ENCODE results near the gene ZNF646. TPM values are rescaled to one million over a fixed set of nuclear protein-coding genes. Genes with fewer than 3 reads are reported as not detected.

The ZNF646 gene
- total RNA-seq, 4 donors from 2014 or later: 12.0 to 26.7 (median 23.5) TPM

DNA sequence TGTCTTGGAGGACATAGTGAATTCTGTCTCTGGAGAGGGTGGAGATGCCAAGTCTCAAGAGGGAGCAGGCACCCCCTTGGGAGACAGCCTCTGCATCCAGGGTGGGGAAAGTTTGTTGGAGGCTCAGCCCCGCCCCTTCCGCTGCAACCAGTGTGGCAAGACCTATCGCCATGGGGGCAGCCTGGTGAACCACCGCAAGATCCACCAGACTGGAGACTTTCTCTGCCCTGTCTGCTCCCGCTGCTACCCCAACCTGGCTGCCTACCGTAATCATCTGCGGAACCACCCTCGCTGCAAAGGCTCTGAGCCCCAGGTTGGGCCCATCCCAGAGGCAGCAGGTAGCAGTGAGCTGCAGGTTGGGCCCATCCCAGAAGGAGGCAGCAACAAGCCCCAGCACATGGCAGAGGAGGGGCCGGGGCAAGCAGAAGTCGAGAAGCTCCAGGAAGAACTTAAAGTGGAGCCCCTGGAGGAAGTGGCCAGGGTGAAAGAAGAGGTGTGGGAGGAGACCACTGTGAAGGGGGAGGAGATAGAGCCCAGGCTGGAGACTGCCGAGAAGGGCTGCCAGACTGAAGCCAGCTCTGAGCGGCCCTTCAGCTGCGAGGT, 5.2 kb downstream of the ZNF646 start:
- Histone ChIP-seq H3K36me3 (peaks cover 0 to 46% (median 16%) of the 10 kb centered on the region in 4 donors), H3K9me3 (no peaks in the 10 kb centered on the region), H3K4me1 (peaks cover 6 to 11% (median 10%) of the 10 kb centered on the region in 4 donors), H3K27ac (no peak overlapping the region), H3K27me3 (no peaks in the 10 kb centered on the region), H3K4me3 (no peak overlapping the region)
- in situ Hi-C loops (cut with MboI; ENCODE audit: low pct_ligation_motif_present in 1 of 4, low pct_unique_long_range_greater_than_20kb in 1 of 4, low sequenced_read_pairs in 3 of 4) (no loop called here), intact Hi-C loops (cut with DNase I; ENCODE audit: low total_unique reads) (no loop called here)
- no peak for DNase-seq
- TF ChIP-seq POLR2AphosphoS5 (IDR thresholded peaks at IDR 0.05): no peak
- 88% methylated on average over 13 of the region's 13 CpGs; no CpG with 5 or more reads in 1 of the 2 donors for WGBS, 2 donors (ENCODE audit: low coverage in 1 of 2)

DNA sequence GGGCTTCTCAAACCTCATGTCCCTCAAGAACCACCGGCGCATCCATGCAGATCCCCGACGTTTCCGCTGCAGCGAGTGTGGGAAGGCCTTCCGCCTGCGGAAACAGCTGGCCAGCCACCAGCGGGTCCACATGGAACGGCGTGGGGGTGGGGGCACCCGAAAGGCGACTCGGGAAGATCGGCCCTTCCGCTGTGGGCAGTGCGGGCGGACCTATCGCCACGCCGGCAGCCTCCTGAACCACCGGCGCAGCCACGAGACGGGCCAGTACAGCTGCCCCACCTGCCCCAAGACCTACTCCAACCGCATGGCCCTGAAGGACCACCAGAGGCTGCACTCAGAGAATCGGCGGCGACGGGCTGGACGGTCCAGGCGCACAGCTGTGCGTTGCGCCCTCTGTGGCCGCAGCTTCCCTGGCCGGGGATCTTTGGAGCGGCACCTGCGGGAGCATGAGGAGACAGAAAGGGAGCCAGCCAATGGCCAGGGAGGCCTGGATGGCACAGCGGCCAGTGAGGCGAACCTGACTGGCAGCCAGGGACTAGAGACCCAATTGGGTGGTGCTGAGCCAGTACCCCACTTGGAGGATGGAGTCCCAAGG, 5.9 kb downstream of the ZNF646 start:
- in situ Hi-C loops (cut with MboI; ENCODE audit: low pct_ligation_motif_present in 1 of 4, low pct_unique_long_range_greater_than_20kb in 1 of 4, low sequenced_read_pairs in 3 of 4) (no loop called here), intact Hi-C loops (cut with DNase I; ENCODE audit: low total_unique reads) (no loop called here)
- no peak for TF ChIP-seq POLR2AphosphoS5 (IDR thresholded peaks at IDR 0.05)
- TF ChIP-seq EP300 (IDR thresholded peaks at IDR 0.05; ENCODE audit: low read depth): no peak
- no peak for TF ChIP-seq POLR2A (IDR thresholded peaks at IDR 0.05)
- TF ChIP-seq, protein P1, sequence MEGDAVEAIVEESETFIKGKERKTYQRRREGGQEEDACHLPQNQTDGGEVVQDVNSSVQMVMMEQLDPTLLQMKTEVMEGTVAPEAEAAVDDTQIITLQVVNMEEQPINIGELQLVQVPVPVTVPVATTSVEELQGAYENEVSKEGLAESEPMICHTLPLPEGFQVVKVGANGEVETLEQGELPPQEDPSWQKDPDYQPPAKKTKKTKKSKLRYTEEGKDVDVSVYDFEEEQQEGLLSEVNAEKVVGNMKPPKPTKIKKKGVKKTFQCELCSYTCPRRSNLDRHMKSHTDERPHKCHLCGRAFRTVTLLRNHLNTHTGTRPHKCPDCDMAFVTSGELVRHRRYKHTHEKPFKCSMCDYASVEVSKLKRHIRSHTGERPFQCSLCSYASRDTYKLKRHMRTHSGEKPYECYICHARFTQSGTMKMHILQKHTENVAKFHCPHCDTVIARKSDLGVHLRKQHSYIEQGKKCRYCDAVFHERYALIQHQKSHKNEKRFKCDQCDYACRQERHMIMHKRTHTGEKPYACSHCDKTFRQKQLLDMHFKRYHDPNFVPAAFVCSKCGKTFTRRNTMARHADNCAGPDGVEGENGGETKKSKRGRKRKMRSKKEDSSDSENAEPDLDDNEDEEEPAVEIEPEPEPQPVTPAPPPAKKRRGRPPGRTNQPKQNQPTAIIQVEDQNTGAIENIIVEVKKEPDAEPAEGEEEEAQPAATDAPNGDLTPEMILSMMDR (IDR thresholded peaks at IDR 0.05): no peak
- Histone ChIP-seq H3K36me3 (peaks cover 0 to 46% (median 16%) of the 10 kb centered on the region in 4 donors), H3K4me1 (peaks cover 3 to 6% (median 5%) of the 10 kb centered on the region in 4 donors), H3K27me3 (no peaks in the 10 kb centered on the region), H3K4me3 (no peak overlapping the region), H3K27ac (no peak overlapping the region), H3K9me3 (no peaks in the 10 kb centered on the region)
- DNase-seq: no peak
- WGBS, 2 donors (ENCODE audit: low coverage in 1 of 2): 95 to 100% methylated on average over 5 to 40 of the region's 40 CpGs

DNA sequence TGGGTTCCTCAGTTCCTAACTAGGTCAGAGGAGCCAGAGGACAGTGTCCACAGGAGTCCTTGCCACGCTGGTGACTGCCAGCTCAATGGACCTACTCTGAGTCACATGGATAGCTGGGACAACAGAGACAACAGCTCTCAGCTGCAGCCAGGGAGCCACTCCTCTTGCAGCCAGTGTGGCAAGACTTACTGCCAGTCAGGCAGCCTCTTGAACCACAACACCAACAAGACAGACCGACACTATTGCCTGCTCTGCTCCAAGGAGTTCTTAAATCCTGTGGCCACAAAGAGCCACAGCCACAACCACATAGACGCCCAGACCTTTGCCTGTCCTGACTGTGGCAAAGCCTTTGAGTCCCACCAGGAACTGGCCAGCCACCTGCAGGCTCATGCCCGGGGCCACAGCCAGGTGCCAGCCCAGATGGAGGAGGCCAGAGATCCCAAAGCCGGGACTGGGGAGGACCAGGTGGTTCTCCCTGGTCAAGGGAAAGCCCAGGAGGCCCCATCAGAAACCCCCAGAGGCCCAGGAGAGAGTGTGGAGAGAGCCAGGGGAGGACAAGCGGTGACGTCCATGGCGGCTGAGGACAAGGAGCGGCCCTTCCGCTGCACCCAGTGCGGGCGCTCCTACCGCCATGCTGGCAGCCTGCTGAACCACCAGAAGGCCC, 6.7 kb downstream of the ZNF646 start:
- intact Hi-C loops (cut with DNase I; ENCODE audit: low total_unique reads): no loop called here
- peaks cover 0 to 46% (median 16%) of the 10 kb centered on the region in 4 donors for H3K36me3 ChIP-seq
- H3K4me3 ChIP-seq: no peak overlapping the region
- no peaks in the 10 kb centered on the region for H3K27me3 ChIP-seq
- H3K27ac ChIP-seq: no peak overlapping the region
- TF ChIP-seq, protein P1 (IDR thresholded peaks at IDR 0.05): no peak
- TF ChIP-seq POLR2AphosphoS5 (IDR thresholded peaks at IDR 0.05): no peak
- TF ChIP-seq EP300 (IDR thresholded peaks at IDR 0.05; ENCODE audit: low read depth): no peak
- TF ChIP-seq POLR2A (IDR thresholded peaks at IDR 0.05): no peak
- H3K4me1 ChIP-seq: no peaks in the 10 kb centered on the region
- no peak for DNase-seq
- in situ Hi-C loops (cut with MboI; ENCODE audit: low pct_ligation_motif_present in 1 of 4, low pct_unique_long_range_greater_than_20kb in 1 of 4, low sequenced_read_pairs in 3 of 4): no loop called here
- H3K9me3 ChIP-seq: no peaks in the 10 kb centered on the region
- 89% methylated on average over 13 of the region's 13 CpGs; no CpG with 5 or more reads in 1 of the 2 donors for WGBS, 2 donors (ENCODE audit: low coverage in 1 of 2)

DNA sequence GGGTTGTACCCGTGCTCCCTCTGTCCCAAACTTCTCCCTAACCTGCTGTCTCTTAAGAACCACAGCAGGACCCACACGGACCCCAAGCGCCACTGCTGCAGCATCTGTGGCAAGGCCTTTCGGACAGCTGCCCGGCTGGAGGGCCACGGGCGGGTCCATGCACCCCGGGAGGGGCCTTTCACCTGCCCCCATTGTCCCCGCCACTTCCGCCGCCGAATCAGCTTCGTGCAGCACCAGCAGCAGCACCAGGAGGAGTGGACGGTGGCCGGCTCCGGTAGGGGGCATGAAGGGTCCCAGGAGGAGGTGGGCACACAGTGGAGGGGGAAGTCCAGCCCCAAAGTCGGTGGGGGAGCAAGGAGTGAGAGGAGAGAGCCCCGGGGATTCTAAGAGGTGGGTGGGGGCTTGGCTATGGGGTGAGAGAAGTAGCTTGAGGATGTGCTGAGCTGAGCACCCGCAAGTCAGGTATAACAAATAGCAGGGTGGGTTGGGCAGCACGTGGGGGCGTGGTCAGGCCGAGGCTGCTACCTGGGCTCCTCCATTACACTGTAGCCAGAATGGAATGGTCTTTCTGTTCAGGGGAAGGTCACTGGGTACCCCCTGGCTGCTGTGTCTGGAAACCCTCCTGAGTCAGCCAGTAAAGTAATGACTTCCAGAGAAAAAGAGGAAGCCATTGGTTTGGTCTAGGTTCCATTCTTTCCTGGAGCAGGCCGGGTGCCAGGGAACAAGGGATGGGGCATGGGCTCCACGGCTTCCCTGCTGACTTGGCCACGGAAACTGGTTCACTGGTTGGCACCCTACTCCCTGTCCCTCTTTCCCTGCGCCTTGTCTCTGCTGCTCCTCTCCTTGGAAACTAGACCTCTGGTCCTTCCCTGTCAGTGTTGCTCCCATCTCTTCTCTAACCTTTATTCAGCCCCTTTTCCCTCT, 7.5 kb downstream of the ZNF646 start:
- no peaks in the 10 kb centered on the region for H3K27me3 ChIP-seq
- H3K9me3 ChIP-seq: no peaks in the 10 kb centered on the region
- TF ChIP-seq EP300 (IDR thresholded peaks at IDR 0.05; ENCODE audit: low read depth): no peak
- TF ChIP-seq POLR2AphosphoS5 (IDR thresholded peaks at IDR 0.05): no peak
- no peak for TF ChIP-seq POLR2A (IDR thresholded peaks at IDR 0.05)
- TF ChIP-seq, protein P1 (IDR thresholded peaks at IDR 0.05): no peak
- no peaks in the 10 kb centered on the region for H3K4me1 ChIP-seq
- WGBS, 2 donors (ENCODE audit: low coverage in 1 of 2): 82 to 100% methylated on average over 1 to 26 of the region's 26 CpGs
- DNase-seq: no peak
- in situ Hi-C loops (cut with MboI; ENCODE audit: low pct_ligation_motif_present in 1 of 4, low pct_unique_long_range_greater_than_20kb in 1 of 4, low sequenced_read_pairs in 3 of 4) (no loop called here), intact Hi-C loops (cut with DNase I; ENCODE audit: low total_unique reads) (no loop called here)
- H3K27ac ChIP-seq: no peak overlapping the region
- no peak overlapping the region for H3K4me3 ChIP-seq
- H3K36me3 ChIP-seq: peaks cover 0 to 42% (median 16%) of the 10 kb centered on the region in 4 donors

Data from transverse colon (tissue), 4 donors.